Measurements from ENCODE around the gene MAPKAP1.

- TF ChIP-seq CTCF (IDR thresholded peaks at IDR 0.05) (no peak), POLR2A (IDR thresholded peaks at IDR 0.05) (no peak)
Observed at GRCh38 chr9:125613141-125613540, 93.9 kb downstream of the MAPKAP1 start.

Data from vagina (tissue), 2 donors.